ENCODE measurements around the gene HCN1. TPM values are rescaled to one million over a fixed set of nuclear protein-coding genes. Genes with fewer than 3 reads are reported as not detected.

Gene HCN1
- total RNA-seq, 6 experiments from 2014 or later, result not detected

GRCh38 chr5:45648744-45649143 is 47.4 kb downstream of the HCN1 start:
- TF ChIP-seq CTCF (IDR thresholded peaks at IDR 0.05), result no peak
- H3K36me3 Mint-ChIP-seq (ENCODE audit: low read depth), result no peaks in the 10 kb centered on the region
- no peaks in the 10 kb centered on the region for H3K4me1 Mint-ChIP-seq (ENCODE audit: low read depth)
- H3K27me3 Mint-ChIP-seq (ENCODE audit: insufficient read depth), result peaks cover 1% of the 10 kb centered on the region; the same call in 1 of the 2 replicates
- no peak overlapping the region for H3K27ac Mint-ChIP-seq
- peaks cover 42% of the 10 kb centered on the region for H3K9me3 Mint-ChIP-seq
- no peak for DNase-seq
- H3K4me3 Mint-ChIP-seq, result no peak overlapping the region

GRCh38 chr5:45643056-45643455 is 53.1 kb downstream of the HCN1 start:
- Mint-ChIP-seq H3K4me3 (no peak overlapping the region), H3K27me3 (ENCODE audit: insufficient read depth) (no peaks in the 10 kb centered on the region; the same call in 1 of the 2 replicates)

GRCh38 chr5:45642370-45642769 is 53.8 kb downstream of the HCN1 start:
- Mint-ChIP-seq H3K27ac (no peak overlapping the region), H3K9me3 (peaks cover 16% of the 10 kb centered on the region), H3K4me1 (ENCODE audit: low read depth) (no peaks in the 10 kb centered on the region), H3K4me3 (no peak overlapping the region), H3K27me3 (ENCODE audit: insufficient read depth) (no peaks in the 10 kb centered on the region; the same call in 1 of the 2 replicates), H3K36me3 (ENCODE audit: low read depth) (no peaks in the 10 kb centered on the region)
- DNase-seq, result no peak
- no peak for TF ChIP-seq CTCF (IDR thresholded peaks at IDR 0.05)

More at GRCh38 chr5:45643056-45643455, 53.1 kb downstream of the HCN1 start:
- DNase-seq, result no peak
- H3K9me3 Mint-ChIP-seq, result peaks cover 16% of the 10 kb centered on the region
- no peaks in the 10 kb centered on the region for H3K36me3 Mint-ChIP-seq (ENCODE audit: low read depth)
- no peak overlapping the region for H3K27ac Mint-ChIP-seq
- no peaks in the 10 kb centered on the region for H3K4me1 Mint-ChIP-seq (ENCODE audit: low read depth)
- no peak for TF ChIP-seq CTCF (IDR thresholded peaks at IDR 0.05)

GRCh38 chr5:45639040-45639439 is 57.1 kb downstream of the HCN1 start:
- H3K4me3 Mint-ChIP-seq, result no peak overlapping the region
- no peak overlapping the region for H3K27ac Mint-ChIP-seq
- peaks cover 31% of the 10 kb centered on the region for H3K9me3 Mint-ChIP-seq
- DNase-seq, result no peak
- peak; percentile 45 for TF ChIP-seq CTCF (IDR thresholded peaks at IDR 0.05)
- H3K27me3 Mint-ChIP-seq (ENCODE audit: insufficient read depth), result no peaks in the 10 kb centered on the region; the same call in 1 of the 2 replicates
- no peaks in the 10 kb centered on the region for H3K4me1 Mint-ChIP-seq (ENCODE audit: low read depth)
- no peaks in the 10 kb centered on the region for H3K36me3 Mint-ChIP-seq (ENCODE audit: low read depth)

GRCh38 chr5:45627076-45627656 is 69.0 kb downstream of the HCN1 start:
- Mint-ChIP-seq H3K36me3 (ENCODE audit: low read depth) (no peaks in the 10 kb centered on the region), H3K4me1 (ENCODE audit: low read depth) (no peaks in the 10 kb centered on the region), H3K27me3 (ENCODE audit: insufficient read depth) (no peaks in the 10 kb centered on the region), H3K9me3 (peaks cover 26% of the 10 kb centered on the region), H3K27ac (no peak overlapping the region), H3K4me3 (no peak overlapping the region)
- no peak for TF ChIP-seq CTCF (IDR thresholded peaks at IDR 0.05)
- no peak for DNase-seq
